H1 (cell line): Measurements from ENCODE around the gene MEI1.

ENCODE experiments used
- CEBPB ChIP-seq: IDR thresholded peaks from 2 replicates; pipeline ENCODE4 v1.6.1; 2012; ENCODE audit warnings: low read depth, low read length
- EP300 ChIP-seq, 2 experiments: IDR thresholded peaks; 1 replicate in 1 of 2; 2 replicates in 1 of 2; pipeline ENCODE4 v1.6.1; 2011 to 2012; ENCODE audit warnings: low read depth in 2 of 2, low read length in 2 of 2, mild to moderate bottlenecking in 2 of 2, borderline replicate concordance in 1 of 2, inconsistent platforms in 1 of 2, moderate library complexity in 1 of 2
- GABPA ChIP-seq: IDR thresholded peaks from 2 replicates; pipeline ENCODE4 v1.6.1; 2011; ENCODE audit warnings: mild to moderate bottlenecking, low read length, moderate library complexity, borderline replicate concordance; ENCODE audit not compliant: insufficient read depth
- RAD21 ChIP-seq, 2 experiments: IDR thresholded peaks in 1 of 2; conservative IDR thresholded peaks in 1 of 2; 2 replicates each; pipeline ENCODE4 v1.6.1; 2011; ENCODE audit warnings: low read depth in 2 of 2, low read length in 2 of 2, improper control_type of control experiment in 1 of 2, inconsistent platforms in 1 of 2, mild to moderate bottlenecking in 1 of 2, moderate library complexity in 1 of 2
- RFX5 ChIP-seq: IDR thresholded peaks from 2 replicates; pipeline ENCODE4 v1.6.1; 2011; ENCODE audit warnings: low read depth, low read length, improper control_type of control experiment, borderline replicate concordance
- TAF1 ChIP-seq: IDR thresholded peaks from 2 replicates; pipeline ENCODE4 v1.6.1; 2011; ENCODE audit warnings: mild to moderate bottlenecking, low read depth, low read length
- YY1 ChIP-seq: IDR thresholded peaks from 2 replicates; pipeline ENCODE4 v1.6.1; 2011; ENCODE audit warnings: low read depth, mild to moderate bottlenecking, low read length
- TF ChIP-seq, protein P1 (sequence below): IDR thresholded peaks from 2 replicates; pipeline ENCODE4 v1.6.1; 2012; ENCODE audit warnings: inconsistent platforms
- TF ChIP-seq, protein P2 (sequence below), 3 experiments: IDR thresholded peaks; 1 replicate in 2 of 3; 2 replicates in 1 of 3; pipeline versions ENCODE4 v1.5.1 to v1.6.1; 2011; ENCODE audit warnings: low read length in 3 of 3, mild to moderate bottlenecking in 3 of 3, inconsistent platforms in 2 of 3, low read depth in 1 of 3, moderate library complexity in 1 of 3; ENCODE audit not compliant: insufficient read depth in 1 of 3; ENCODE audit errors: control extremely low read depth in 1 of 3

- no peak for TF ChIP-seq EP300 (IDR thresholded peaks at IDR 0.05; ENCODE audit: borderline replicate concordance in 1 of 2, low read depth in 2 of 2, low read length in 2 of 2)
- TF ChIP-seq, protein P1, sequence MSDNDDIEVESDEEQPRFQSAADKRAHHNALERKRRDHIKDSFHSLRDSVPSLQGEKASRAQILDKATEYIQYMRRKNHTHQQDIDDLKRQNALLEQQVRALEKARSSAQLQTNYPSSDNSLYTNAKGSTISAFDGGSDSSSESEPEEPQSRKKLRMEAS: no peak
- TF ChIP-seq, protein P2, sequence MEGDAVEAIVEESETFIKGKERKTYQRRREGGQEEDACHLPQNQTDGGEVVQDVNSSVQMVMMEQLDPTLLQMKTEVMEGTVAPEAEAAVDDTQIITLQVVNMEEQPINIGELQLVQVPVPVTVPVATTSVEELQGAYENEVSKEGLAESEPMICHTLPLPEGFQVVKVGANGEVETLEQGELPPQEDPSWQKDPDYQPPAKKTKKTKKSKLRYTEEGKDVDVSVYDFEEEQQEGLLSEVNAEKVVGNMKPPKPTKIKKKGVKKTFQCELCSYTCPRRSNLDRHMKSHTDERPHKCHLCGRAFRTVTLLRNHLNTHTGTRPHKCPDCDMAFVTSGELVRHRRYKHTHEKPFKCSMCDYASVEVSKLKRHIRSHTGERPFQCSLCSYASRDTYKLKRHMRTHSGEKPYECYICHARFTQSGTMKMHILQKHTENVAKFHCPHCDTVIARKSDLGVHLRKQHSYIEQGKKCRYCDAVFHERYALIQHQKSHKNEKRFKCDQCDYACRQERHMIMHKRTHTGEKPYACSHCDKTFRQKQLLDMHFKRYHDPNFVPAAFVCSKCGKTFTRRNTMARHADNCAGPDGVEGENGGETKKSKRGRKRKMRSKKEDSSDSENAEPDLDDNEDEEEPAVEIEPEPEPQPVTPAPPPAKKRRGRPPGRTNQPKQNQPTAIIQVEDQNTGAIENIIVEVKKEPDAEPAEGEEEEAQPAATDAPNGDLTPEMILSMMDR (IDR thresholded peaks at IDR 0.05; ENCODE audit: control extremely low read depth in 1 of 3, insufficient read depth in 1 of 3, low read depth in 1 of 3, low read length in 3 of 3): no peak
- TF ChIP-seq RAD21 (IDR thresholded peaks at IDR 0.05 in 1 of 2, conservative IDR thresholded peaks at IDR 0.05 in 1 of 2; ENCODE audit: low read depth in 2 of 2, low read length in 2 of 2): no peak
- TF ChIP-seq YY1: no peak
- TF ChIP-seq GABPA: no peak
- no peak for TF ChIP-seq TAF1
- TF ChIP-seq CEBPB: no peak
- TF ChIP-seq RFX5: no peak
These were observed 94.6 kb downstream of the MEI1 start for GRCh38 chr22:41793871-41794270.
